NB4 (cell line): ENCODE data around the gene GFOD1.
A peak's percentile ranks its signal among the peaks of the same experiment; 100 is the strongest.

Experiments
- DNase-seq: peaks from one replicate; pipeline ENCODE4 v3.0.0; 2010; ENCODE audit warnings: low read depth
- H3K4me3 ChIP-seq: one replicate; pipeline ENCODE4 v1.5.1; 2011; ENCODE audit warnings: mild to moderate bottlenecking, low read depth, low read length, moderate library complexity
- CTCF ChIP-seq: IDR thresholded peaks from one replicate; pipeline ENCODE4 v1.5.1; 2012; ENCODE audit warnings: low read depth, low read length
- MAX ChIP-seq: IDR thresholded peaks from 2 replicates; pipeline ENCODE4 v1.6.1; 2011; ENCODE audit warnings: low read depth, low read length
- MYC ChIP-seq: IDR thresholded peaks from 2 replicates; pipeline ENCODE4 v1.6.1; 2011; ENCODE audit warnings: low read depth, low read length
- POLR2A ChIP-seq: IDR thresholded peaks from 2 replicates; pipeline ENCODE4 v1.6.1; 2011; ENCODE audit warnings: mild to moderate bottlenecking; ENCODE audit not compliant: insufficient read length; ENCODE audit errors: extremely low read depth

Gene GFOD1

GRCh38 chr6:13484138-13484708, 3.2 kb downstream of the GFOD1 start:
- TF ChIP-seq POLR2A (no peak), MAX (no peak), MYC (no peak), CTCF (no peak)
- peak overlapping the region; percentile 86 for H3K4me3 ChIP-seq
- DNase-seq = peak; percentile 34

GRCh38 chr6:13480631-13481501, 6.5 kb downstream of the GFOD1 start:
- no peak for DNase-seq
- H3K4me3 ChIP-seq = no peak overlapping the region
- TF ChIP-seq MYC (no peak), POLR2A (no peak), CTCF (no peak), MAX (no peak)

- H3K4me3 ChIP-seq = no peak overlapping the region
- TF ChIP-seq MAX (no peak), POLR2A (no peak), CTCF (no peak)
- DNase-seq = no peak
Measured at GRCh38 chr6:13479971-13480434, 7.4 kb downstream of the GFOD1 start.

- no peak for DNase-seq
- H3K4me3 ChIP-seq = no peak overlapping the region
- TF ChIP-seq MYC (no peak), POLR2A (no peak), CTCF (no peak), MAX (no peak)
Measured at GRCh38 chr6:13479206-13479800, 8.1 kb downstream of the GFOD1 start.

DNA sequence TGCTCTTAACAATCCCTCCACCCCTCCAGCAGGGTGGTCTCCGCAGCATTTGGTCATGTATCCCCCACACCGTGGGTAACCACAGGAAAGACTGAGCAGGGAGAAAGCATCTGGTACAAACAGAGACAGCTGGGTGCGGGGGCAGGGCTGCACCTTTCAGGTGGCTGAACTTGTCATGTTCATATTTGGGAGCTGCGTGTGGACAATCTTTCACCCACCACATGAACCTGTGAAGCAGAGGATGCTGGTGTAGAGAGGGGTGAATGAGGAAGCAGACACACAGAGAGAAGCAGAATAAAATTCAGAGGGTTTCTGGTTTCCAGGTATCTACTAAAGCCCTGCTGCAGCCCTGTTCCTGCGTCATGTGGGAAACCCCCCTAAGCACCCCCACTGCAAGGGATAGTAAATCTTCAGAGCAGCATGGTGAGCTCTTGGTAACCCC, 8.9 kb downstream of the GFOD1 start:
- DNase-seq = no peak
- no peak for TF ChIP-seq MAX
- no peak for TF ChIP-seq CTCF
- no peak for TF ChIP-seq MYC
- TF ChIP-seq POLR2A = no peak
- H3K4me3 ChIP-seq = no peak overlapping the region
